Measurements from ENCODE around the gene GABBR2.

The GABBR2 gene

DNA sequence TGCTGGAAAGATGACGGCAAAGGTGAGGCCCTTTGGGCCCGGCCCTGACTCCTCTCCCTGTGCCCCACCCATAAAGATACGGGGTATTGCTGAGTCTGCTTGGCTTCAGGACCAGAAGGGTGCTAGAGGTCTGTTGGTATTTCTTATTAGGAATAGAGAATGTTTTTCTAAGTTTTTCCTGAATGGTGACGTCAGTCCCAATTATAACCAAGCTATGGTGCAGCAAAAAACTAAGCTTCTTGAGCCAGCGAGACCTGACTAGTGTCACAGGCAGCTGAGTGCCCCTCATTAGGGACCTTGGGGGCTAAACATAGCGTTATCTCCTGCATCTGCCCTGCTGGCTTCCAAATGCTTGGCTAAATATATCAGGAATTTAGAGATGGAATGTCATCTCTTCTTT lies 302.3 kb downstream of the GABBR2 start:
- no peak overlapping the region for H2AK5ac ChIP-seq (ENCODE audit: low read length)
- no peak overlapping the region for H2BK120ac ChIP-seq (ENCODE audit: insufficient read depth, low read length, poor library complexity)
- no peak overlapping the region for H4K12ac ChIP-seq (ENCODE audit: low read depth, low read length)
- no peak overlapping the region for H3K4ac ChIP-seq (ENCODE audit: low read depth, low read length)
- no peaks in the 10 kb centered on the region for H3K27me3 ChIP-seq (ENCODE audit: insufficient read depth, low read length)
- no peak overlapping the region for H3K27ac ChIP-seq (ENCODE audit: low read depth, low read length)
- no peak overlapping the region for H4K91ac ChIP-seq (ENCODE audit: low read depth, low read length)
- WGBS (ENCODE audit: extremely low coverage, insufficient coverage, insufficient read length), result no CpG with 5 or more reads among the region's 6 CpGs
- no peaks in the 10 kb centered on the region for H3K79me2 ChIP-seq (ENCODE audit: control insufficient read depth, insufficient read depth, low read length, poor library complexity)
- H3K14ac ChIP-seq (ENCODE audit: low read length), result no peak overlapping the region
- H2BK5ac ChIP-seq (ENCODE audit: low read depth, low read length, poor library complexity), result no peak overlapping the region
- H4K8ac ChIP-seq (ENCODE audit: low read depth, low read length), result no peak overlapping the region
- no peak overlapping the region for H2BK12ac ChIP-seq (ENCODE audit: low read length)
- H3K18ac ChIP-seq (ENCODE audit: low read length), result no peak overlapping the region
- H3K79me1 ChIP-seq (ENCODE audit: low read length), result no peaks in the 10 kb centered on the region
- no peak overlapping the region for H3K4me3 ChIP-seq (ENCODE audit: low read depth, low read length)
- H3K9me3 ChIP-seq (ENCODE audit: insufficient read depth, low read depth, low read length), result peaks cover 2% of the 10 kb centered on the region
- H3K36me3 ChIP-seq (ENCODE audit: control insufficient read depth in 1 of 2, insufficient read depth in 2 of 2, low read length in 2 of 2), result no peaks in the 10 kb centered on the region
- no peak overlapping the region for H2AFZ ChIP-seq (ENCODE audit: insufficient read depth, low read length, poor library complexity)
- no peak overlapping the region for H3K4me2 ChIP-seq (ENCODE audit: low read length)
- H3K9ac ChIP-seq (ENCODE audit: low read length), result no peak overlapping the region
- DNase-seq, result no peak
- H3K23ac ChIP-seq (ENCODE audit: low read length), result no peak overlapping the region
- no peaks in the 10 kb centered on the region for H3K4me1 ChIP-seq (ENCODE audit: control insufficient read depth in 1 of 2, insufficient read depth in 2 of 2, low read length in 2 of 2)

DNA sequence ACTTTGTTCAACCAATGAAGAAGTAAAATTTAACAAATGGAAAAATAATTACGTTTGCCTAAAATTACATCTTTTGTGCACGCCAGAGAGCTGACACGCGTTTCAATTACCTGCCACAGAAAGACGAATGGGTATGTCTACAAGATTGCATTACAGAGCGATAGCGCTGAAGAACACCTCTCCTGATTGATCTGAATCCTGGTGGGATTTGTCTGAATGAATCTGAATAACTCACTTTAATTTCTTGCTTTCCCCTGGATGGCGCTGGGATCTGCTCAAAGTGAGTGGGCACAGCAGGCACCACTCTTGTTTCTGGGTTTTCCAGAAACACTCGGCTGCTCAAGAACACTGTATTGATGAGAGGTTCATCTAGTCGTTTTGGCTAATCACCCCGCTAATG lies 304.5 kb downstream of the GABBR2 start:
- Histone ChIP-seq H3K79me1 (ENCODE audit: low read length) (no peaks in the 10 kb centered on the region), H3K14ac (ENCODE audit: low read length) (no peak overlapping the region), H3K79me2 (ENCODE audit: control insufficient read depth, insufficient read depth, low read length, poor library complexity) (no peaks in the 10 kb centered on the region), H4K91ac (ENCODE audit: low read depth, low read length) (no peak overlapping the region), H3K18ac (ENCODE audit: low read length) (no peak overlapping the region), H3K23ac (ENCODE audit: low read length) (no peak overlapping the region), H2BK5ac (ENCODE audit: low read depth, low read length, poor library complexity) (no peak overlapping the region), H3K9me3 (ENCODE audit: insufficient read depth, low read depth, low read length) (peaks cover 2% of the 10 kb centered on the region), H3K9ac (ENCODE audit: low read length) (no peak overlapping the region), H3K36me3 (ENCODE audit: control insufficient read depth in 1 of 2, insufficient read depth in 2 of 2, low read length in 2 of 2) (no peaks in the 10 kb centered on the region), H2BK120ac (ENCODE audit: insufficient read depth, low read length, poor library complexity) (no peak overlapping the region), H2AFZ (ENCODE audit: insufficient read depth, low read length, poor library complexity) (no peak overlapping the region), H3K4me1 (ENCODE audit: control insufficient read depth in 1 of 2, insufficient read depth in 2 of 2, low read length in 2 of 2) (no peaks in the 10 kb centered on the region), H3K4ac (ENCODE audit: low read depth, low read length) (no peak overlapping the region), H3K4me3 (ENCODE audit: low read depth, low read length) (no peak overlapping the region), H3K4me2 (ENCODE audit: low read length) (no peak overlapping the region), H2BK12ac (ENCODE audit: low read length) (no peak overlapping the region), H3K27me3 (ENCODE audit: insufficient read depth, low read length) (no peaks in the 10 kb centered on the region), H4K12ac (ENCODE audit: low read depth, low read length) (no peak overlapping the region), H2AK5ac (ENCODE audit: low read length) (no peak overlapping the region), H4K8ac (ENCODE audit: low read depth, low read length) (no peak overlapping the region), H3K27ac (ENCODE audit: low read depth, low read length) (no peak overlapping the region)
- DNase-seq, result no peak
- WGBS (ENCODE audit: extremely low coverage, insufficient coverage, insufficient read length), result no CpG with 5 or more reads among the region's 11 CpGs

DNA sequence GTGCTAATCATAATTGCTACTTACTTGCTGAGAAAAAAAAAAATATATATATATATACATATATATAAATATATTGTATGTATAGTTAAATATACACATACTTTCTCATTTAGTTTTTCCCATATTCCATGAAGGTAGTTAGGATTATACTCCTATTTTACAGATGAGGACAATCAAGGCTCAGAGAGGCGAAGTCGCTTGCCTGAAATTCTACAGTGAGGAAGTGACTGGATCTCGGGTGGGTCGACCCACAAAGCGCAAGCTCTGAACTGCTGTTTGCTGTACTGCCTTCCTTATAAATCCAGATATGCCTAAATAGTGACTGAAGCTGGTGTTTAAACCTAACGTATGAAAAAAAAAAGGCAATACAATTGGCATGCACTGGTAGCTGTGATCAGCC lies 305.0 kb downstream of the GABBR2 start:
- Histone ChIP-seq H4K12ac (ENCODE audit: low read depth, low read length) (no peak overlapping the region), H3K23ac (ENCODE audit: low read length) (no peak overlapping the region), H4K91ac (ENCODE audit: low read depth, low read length) (no peak overlapping the region), H3K4me3 (ENCODE audit: low read depth, low read length) (no peak overlapping the region), H3K36me3 (ENCODE audit: control insufficient read depth in 1 of 2, insufficient read depth in 2 of 2, low read length in 2 of 2) (no peaks in the 10 kb centered on the region), H3K4ac (ENCODE audit: low read depth, low read length) (no peak overlapping the region), H3K4me2 (ENCODE audit: low read length) (no peak overlapping the region), H3K14ac (ENCODE audit: low read length) (no peak overlapping the region), H3K79me1 (ENCODE audit: low read length) (no peaks in the 10 kb centered on the region), H2AFZ (ENCODE audit: insufficient read depth, low read length, poor library complexity) (no peak overlapping the region), H3K18ac (ENCODE audit: low read length) (no peak overlapping the region), H2AK5ac (ENCODE audit: low read length) (no peak overlapping the region), H3K27ac (ENCODE audit: low read depth, low read length) (no peak overlapping the region), H3K9ac (ENCODE audit: low read length) (no peak overlapping the region), H3K27me3 (ENCODE audit: insufficient read depth, low read length) (no peaks in the 10 kb centered on the region), H3K79me2 (ENCODE audit: control insufficient read depth, insufficient read depth, low read length, poor library complexity) (no peaks in the 10 kb centered on the region), H4K8ac (ENCODE audit: low read depth, low read length) (no peak overlapping the region), H2BK12ac (ENCODE audit: low read length) (no peak overlapping the region), H2BK120ac (ENCODE audit: insufficient read depth, low read length, poor library complexity) (no peak overlapping the region), H2BK5ac (ENCODE audit: low read depth, low read length, poor library complexity) (no peak overlapping the region), H3K4me1 (ENCODE audit: control insufficient read depth in 1 of 2, insufficient read depth in 2 of 2, low read length in 2 of 2) (no peaks in the 10 kb centered on the region), H3K9me3 (ENCODE audit: insufficient read depth, low read depth, low read length) (peaks cover 2% of the 10 kb centered on the region)
- no CpG with 5 or more reads among the region's 6 CpGs for WGBS (ENCODE audit: extremely low coverage, insufficient coverage, insufficient read length)
- no peak for DNase-seq

DNA sequence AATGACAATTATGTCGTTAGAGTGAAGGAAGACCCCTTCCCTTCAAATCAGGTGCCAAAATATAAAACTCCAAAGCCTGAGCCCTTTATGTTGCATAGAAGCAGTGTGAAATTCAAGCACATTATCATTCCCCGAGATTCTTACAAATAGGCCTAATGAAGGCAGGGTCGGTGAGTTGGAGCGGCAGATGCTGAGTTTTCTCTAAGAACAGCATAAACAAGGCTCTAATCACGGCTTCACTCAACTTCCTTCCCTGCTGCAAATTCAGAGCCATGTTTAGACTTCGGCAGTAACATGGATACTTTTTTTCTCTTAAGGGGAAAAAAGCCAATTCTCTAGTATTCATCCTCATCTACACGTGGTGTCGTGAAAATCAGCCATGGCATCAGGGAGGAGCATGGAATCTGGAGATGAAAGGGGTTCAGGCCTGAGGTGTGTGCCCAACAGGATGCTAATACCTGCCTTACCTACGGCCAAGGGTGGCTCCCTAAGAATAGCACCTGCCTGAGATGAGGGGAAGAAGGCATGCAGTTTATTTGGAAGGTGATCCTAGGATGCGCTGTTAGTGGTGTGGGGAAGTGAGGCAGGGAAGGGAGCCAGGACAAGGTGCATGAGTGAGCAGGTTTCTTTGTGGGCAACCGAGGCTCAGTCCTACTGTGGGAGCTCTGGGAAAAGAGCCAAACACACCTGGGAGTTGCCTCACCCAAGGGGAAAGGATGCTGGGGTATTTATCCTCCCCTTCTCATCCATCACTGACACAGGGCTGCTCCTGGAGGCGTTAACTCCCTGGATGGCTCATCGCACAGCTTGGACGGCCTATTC lies 306.5 kb downstream of the GABBR2 start:
- no peak overlapping the region for H3K14ac ChIP-seq (ENCODE audit: low read length)

More for the DNA sequence above, 306.5 kb downstream of the GABBR2 start:
- no peak overlapping the region for H4K12ac ChIP-seq (ENCODE audit: low read depth, low read length)
- no peak overlapping the region for H2BK5ac ChIP-seq (ENCODE audit: low read depth, low read length, poor library complexity)
- H3K79me1 ChIP-seq (ENCODE audit: low read length), result no peaks in the 10 kb centered on the region
- no peak overlapping the region for H2BK120ac ChIP-seq (ENCODE audit: insufficient read depth, low read length, poor library complexity)
- DNase-seq, result no peak
- no peak overlapping the region for H3K4ac ChIP-seq (ENCODE audit: low read depth, low read length)
- H2AK5ac ChIP-seq (ENCODE audit: low read length), result no peak overlapping the region
- H3K79me2 ChIP-seq (ENCODE audit: control insufficient read depth, insufficient read depth, low read length, poor library complexity), result no peaks in the 10 kb centered on the region
- no peak overlapping the region for H3K4me3 ChIP-seq (ENCODE audit: low read depth, low read length)
- no peak overlapping the region for H3K4me2 ChIP-seq (ENCODE audit: low read length)
- no CpG with 5 or more reads among the region's 14 CpGs for WGBS (ENCODE audit: extremely low coverage, insufficient coverage, insufficient read length)
- no peak overlapping the region for H4K8ac ChIP-seq (ENCODE audit: low read depth, low read length)
- peak overlapping the region; percentile 24 for H3K23ac ChIP-seq (ENCODE audit: low read length)
- no peaks in the 10 kb centered on the region for H3K27me3 ChIP-seq (ENCODE audit: insufficient read depth, low read length)
- no peak overlapping the region for H2AFZ ChIP-seq (ENCODE audit: insufficient read depth, low read length, poor library complexity)
- no peak overlapping the region for H3K18ac ChIP-seq (ENCODE audit: low read length)
- H2BK12ac ChIP-seq (ENCODE audit: low read length), result no peak overlapping the region
- peaks cover 5% of the 10 kb centered on the region for H3K9me3 ChIP-seq (ENCODE audit: insufficient read depth, low read depth, low read length)
- no peaks in the 10 kb centered on the region for H3K4me1 ChIP-seq (ENCODE audit: control insufficient read depth in 1 of 2, insufficient read depth in 2 of 2, low read length in 2 of 2)
- H3K36me3 ChIP-seq (ENCODE audit: control insufficient read depth in 1 of 2, insufficient read depth in 2 of 2, low read length in 2 of 2), result no peaks in the 10 kb centered on the region
- H3K27ac ChIP-seq (ENCODE audit: low read depth, low read length), result no peak overlapping the region
- H3K9ac ChIP-seq (ENCODE audit: low read length), result no peak overlapping the region
- H4K91ac ChIP-seq (ENCODE audit: low read depth, low read length), result no peak overlapping the region

All from trophoblast cell (in vitro differentiated cells and primary cell).